EL (cell line): Measurements from ENCODE around the gene PGLYRP2.
"Not testable (repeated sequence)": the region's sequence is repeated elsewhere in the genome, so short reads cannot be mapped to it uniquely, and the experiment has no call there.

Experiments
- DNase-seq: peaks from one replicate; pipeline ENCODE4 v3.0.0-alpha.2; 2016

PGLYRP2 gene, protein sequence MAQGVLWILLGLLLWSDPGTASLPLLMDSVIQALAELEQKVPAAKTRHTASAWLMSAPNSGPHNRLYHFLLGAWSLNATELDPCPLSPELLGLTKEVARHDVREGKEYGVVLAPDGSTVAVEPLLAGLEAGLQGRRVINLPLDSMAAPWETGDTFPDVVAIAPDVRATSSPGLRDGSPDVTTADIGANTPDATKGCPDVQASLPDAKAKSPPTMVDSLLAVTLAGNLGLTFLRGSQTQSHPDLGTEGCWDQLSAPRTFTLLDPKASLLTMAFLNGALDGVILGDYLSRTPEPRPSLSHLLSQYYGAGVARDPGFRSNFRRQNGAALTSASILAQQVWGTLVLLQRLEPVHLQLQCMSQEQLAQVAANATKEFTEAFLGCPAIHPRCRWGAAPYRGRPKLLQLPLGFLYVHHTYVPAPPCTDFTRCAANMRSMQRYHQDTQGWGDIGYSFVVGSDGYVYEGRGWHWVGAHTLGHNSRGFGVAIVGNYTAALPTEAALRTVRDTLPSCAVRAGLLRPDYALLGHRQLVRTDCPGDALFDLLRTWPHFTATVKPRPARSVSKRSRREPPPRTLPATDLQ

DNA sequence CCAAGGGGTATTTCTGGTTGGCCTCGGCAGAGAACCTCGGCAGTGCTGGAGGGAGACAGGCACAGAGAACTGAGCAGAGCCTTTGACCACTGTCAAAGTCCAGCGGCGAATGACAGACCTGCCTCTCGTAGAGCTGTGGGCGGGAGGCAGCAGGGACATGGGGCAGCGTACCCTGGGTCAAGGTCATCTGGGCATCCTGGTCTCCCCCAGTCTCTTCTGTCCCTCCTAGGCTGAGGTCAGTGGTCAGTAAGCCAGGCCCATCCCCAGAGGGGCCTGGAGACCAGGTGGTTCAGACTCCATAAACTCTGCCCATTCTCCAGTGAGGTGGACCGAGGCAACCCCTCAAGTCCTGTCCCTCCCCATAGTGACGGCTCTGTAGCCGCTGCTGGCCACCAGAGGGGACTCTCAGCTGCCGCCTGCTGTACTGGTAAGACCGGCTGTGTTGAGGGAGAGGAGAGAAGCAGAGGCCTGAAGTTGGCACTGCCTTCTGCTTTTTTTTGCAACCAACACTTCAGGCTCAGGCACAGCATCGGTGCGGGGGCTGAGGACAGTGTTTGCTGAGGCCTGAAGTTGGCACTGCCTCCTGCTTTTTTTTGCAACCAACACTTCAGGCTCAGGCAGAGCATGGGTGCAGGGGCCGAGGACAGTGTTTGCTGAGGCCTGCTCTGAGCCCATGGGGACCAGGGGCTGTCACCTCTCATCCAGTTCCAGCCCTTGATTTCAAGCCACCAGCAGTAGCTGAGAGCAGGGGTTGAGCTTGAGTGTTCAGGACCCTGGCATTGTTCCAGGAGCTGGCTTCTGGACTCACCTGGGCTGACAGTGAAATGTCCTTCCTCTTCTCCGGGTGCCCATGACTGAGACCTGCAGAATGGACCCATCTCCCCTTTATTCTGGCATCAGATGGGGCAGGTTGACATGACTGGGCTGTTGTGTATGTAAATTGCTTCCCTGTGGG is at the start of gene PGLYRP2:
PGLYRP2 (minus strand) TSS at position 111 of the 955 bp plus-strand sequence. CDS start 130 bp downstream, outside the sequence.
- no peak for DNase-seq

DNA sequence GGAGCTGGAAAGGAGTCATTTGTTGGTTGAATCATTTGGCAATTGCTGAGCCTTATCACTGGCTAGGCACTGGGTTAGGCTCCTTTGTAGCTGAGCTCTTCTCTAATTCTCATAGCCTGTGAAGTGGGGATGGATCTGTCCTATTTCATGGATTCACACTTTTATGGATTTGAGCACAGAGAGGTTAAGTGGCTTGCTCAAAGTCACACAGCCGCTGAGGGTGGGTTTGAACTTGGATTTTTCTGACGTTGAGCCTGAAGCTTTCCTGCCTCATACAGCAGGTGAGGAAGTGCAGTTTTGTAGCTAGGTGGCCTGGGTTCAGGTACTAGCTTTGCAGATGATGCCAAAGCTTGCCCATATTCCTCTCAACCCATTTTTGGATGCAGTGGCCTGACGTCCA is 48.4 kb upstream of the PGLYRP2 start:
- DNase-seq, result no peak

DNA sequence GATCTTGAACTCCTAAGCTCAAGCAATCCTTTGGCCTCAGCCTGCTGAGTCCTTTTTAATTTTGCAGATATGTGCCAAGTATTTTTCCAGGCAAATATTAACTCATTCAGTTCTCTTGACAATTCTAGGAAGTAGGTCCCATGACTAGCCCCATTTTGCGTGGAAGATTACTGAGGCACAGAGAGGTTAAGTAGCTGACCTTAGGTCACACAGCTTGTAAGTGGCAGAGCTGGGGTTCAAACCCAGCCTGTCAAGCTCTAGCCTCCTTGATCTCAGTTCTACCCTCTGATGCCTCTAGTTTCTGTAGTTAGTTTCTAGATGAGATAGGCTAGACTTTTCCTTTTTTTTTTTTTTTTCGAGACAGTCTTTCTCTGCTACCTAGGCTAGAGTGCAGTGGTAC is 47.1 kb upstream of the PGLYRP2 start:
- no peak for DNase-seq

DNA sequence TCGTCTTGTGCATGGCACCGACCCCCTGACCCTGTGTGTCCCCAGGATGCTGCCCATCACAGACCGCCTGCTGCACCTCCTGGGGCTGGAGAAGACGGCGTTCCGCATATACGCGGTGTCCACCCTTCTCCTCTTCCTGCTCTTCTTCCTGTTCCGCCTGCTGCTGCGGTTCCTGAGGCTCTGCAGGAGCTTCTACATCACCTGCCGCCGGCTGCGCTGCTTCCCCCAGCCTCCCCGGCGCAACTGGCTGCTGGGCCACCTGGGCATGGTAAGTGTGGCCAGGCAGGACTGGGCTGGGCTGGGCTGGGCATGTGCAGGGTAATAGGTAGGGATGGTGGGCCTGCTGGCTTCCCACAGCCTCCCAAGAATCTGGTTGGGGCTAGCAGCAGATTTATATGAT is 46.0 kb upstream of the PGLYRP2 start:
- no peak for DNase-seq

DNA sequence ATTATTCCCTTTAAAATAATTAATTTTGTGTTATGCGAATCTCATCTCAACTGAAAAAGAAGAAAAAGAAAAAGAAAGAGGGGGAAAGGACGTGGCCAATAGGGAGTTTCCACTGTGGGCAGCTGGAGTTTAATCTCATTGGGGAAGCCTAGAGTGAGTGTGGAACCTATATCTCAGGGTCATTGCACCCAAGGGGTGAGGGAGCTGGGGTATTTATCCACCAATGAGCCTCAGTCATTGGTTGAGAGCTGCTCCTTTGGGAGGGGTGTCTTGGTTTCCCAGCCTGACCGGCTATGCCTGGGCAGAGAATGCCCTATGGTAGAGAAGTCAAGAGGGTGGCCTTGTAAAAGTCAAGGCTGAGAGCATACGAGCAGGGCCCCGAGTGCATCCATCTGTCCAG is 45.5 kb upstream of the PGLYRP2 start:
- no peak for DNase-seq

DNA sequence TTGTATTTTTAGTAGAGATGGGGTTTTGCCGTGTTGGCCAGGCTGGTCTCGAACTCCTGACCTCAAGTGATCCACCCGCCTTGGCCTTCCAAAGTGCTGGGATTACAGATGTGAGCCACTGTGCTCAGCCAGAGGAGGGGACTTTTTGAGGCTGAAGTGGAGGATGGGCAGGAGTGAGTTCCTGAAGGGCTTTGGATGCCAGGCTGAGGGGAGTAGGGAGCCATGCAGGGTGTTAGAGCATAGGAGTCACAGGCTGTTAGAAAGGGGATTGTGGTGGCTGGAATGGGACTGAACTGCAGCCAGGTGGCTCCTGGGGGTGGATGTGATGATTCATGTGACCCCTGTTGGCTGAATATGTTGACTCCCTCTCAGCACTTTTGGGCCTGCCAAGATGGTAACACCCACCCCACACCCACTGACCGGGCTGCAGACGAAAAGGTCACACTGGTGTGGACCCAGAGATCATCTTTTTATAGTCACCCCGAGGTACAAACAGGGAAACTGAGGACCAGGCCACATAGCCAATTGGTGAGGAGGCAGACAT is 40.2 kb upstream of the PGLYRP2 start:
- no peak for DNase-seq

DNA sequence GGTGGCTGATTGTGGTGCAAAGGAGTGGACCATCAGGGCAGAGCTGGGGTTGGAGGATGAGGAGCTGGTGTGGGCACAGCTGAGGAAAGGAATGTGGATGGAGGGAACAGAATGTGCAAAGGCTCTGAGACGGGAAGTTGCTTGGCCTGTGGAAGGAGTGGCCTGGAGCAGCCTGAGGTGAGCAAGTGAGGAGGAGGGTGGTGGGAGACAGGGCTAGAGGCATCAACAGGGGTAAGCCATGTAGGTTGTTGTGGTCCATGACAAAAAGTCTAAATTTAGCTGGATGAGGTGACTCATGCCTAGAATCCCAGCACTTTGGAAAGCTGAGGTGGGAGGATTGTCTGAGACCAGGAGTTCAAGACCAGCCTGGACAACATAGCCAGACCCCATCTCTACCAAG is 38.5 kb upstream of the PGLYRP2 start:
- DNase-seq, result no peak

DNA sequence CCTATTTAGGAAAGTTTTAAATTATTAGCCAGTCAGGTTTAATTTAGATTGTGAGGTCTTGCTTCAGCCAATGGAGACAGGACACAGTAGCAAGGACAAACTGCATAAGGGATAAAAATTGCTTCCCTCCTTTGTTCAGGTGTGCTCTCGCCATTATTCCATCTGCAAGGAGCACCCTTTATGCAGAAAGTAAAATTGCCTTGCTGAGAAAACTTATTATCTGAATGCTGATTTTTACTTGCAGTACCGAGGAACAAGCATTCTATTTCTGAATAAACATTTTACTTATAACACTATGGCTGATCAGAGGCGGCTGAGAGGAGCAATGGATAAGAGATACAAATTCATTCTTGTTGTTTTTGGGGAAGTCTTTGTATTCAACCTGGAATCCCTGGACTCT is 37.1 kb upstream of the PGLYRP2 start:
- DNase-seq, result no peak

DNA sequence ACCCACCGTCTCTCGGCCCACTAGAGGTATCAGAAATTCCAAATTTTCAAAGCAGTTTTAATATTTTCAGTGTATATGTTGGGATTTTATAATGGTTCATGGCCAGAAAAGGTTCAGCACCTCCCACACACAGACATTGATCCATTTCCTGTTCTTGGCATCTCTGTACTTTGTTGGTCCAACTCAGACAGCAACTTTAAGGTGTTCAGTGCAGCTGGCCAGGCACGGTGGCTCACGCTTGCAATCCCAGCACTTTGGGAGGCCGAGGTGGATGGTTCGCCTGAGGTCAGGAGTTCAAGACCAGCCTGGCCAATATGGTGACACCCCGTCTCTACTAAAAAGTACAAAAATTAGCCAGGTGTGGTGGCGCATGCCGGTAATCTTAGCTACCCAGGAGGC is 35.9 kb upstream of the PGLYRP2 start:
- DNase-seq, result not testable (repeated sequence)

DNA sequence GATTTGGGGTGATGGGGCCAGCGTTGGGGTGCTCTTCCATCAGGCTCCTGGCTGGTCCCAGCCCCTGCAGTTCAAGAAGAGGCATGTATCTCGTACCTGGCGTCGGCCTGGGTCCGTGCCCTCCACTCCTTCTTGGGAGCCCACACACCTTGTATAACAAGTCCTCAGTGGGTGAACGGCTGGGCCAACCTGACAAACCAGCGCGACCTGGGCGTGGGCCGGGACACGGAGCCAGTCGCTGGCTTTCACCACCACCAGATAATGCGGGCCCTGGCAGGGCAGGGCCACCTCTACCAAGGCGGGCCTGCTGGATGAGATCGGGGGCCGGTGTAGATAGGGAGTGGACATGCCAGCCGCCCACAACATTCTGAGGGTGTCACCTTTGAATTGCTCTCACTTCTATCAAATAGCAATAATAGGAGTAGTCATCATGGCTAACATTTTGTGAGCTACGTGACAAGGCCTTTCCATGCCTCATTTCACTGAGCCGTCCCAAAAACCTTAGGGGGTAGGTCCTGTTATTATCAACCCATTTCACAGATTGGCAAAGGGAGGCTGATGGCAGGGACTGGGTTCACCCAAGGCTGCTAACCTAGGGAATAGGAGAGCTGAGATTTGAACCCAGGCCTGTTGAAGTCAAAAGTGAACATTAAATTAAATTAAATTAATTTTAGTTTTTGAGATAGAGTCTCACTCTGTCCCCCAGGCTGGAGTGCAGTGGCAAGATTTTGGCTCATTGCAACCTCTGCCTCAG is 32.5 kb upstream of the PGLYRP2 start:
- no peak for DNase-seq

DNA sequence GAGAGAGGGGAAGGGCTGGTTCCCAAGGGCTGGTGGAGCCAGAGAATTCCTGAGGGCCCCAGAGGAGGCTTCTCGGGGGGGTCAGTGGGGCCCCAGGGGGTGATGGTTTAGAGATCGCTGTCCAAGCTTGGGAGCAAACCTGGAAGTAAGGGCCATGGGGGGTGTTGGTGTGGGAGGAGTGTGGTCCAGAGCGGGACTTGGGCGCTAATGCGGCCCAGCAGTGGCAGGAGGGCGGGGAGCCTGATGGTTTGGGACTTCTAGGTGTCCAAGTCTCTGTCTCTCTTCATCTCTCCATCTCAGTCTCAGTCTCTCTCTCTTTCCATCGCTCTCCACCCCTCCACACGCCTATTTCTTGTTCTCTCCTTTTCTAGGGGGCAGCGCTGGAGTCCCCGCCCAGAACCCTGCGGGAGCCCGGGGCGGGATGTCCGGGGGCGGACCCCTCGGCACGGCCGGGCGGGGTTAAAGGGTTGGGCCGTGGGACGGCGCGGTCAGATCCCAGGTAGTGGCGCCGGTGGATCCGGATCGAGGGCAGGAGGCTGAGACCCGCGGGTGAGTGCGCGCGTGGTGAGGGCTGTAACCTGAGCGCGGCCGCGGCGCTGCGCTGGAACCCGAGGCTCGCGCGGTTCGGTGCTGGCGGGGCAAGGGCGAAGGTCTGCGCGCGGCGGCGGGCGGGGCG is 28.9 kb upstream of the PGLYRP2 start, which contains the start of gene CYP4F22:
CYP4F22 (plus strand) TSS at position 491 of the 676 bp plus-strand sequence. CDS start 16,812 bp downstream, outside the sequence.
- no peak for DNase-seq

DNA sequence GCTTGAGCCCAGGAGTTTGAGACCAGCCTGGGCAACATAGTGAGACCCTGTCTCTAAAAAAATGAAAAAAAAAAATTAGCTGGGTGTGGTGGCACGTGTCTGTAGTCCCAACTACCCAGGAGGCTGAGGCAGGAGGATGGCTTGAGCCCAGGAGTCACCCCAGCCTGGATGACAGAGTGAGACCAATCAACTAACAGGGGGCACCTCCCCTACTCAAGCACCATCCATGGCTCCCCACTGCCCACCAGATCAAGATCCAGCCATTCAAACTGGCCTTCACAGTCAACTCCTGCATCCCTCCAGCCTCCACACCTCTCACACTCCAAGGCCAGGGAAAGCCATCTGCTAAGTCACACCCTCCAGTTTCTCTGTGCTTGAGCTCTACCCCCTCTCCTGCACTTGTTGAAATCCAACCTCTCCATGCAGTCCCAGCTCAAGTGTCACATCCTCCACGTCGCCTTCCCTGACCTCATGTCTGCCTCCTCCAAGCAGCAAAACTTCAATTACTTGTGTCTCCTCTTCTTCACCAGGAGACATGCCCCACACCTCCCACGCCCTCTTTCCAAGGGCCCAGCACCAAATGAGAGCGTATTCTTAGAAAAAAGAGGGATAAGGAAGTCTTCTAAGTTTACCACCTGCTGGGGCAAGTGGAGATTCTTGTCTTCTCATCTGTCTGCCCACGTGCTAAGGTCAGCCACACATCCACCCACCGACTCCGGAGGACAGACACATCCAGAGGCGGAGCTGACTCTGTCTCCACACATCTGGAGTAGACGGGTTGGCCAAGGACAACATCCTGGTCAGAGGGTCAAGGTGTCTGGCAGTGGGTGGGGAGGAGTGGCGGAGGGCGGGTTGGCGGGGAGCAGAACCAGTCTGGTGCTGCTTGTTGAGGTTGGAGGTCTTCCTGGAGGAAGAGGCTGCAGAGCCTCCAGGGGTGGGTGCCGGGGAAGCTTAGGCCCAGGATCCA is 28.1 kb upstream of the PGLYRP2 start:
- DNase-seq, result no peak

DNA sequence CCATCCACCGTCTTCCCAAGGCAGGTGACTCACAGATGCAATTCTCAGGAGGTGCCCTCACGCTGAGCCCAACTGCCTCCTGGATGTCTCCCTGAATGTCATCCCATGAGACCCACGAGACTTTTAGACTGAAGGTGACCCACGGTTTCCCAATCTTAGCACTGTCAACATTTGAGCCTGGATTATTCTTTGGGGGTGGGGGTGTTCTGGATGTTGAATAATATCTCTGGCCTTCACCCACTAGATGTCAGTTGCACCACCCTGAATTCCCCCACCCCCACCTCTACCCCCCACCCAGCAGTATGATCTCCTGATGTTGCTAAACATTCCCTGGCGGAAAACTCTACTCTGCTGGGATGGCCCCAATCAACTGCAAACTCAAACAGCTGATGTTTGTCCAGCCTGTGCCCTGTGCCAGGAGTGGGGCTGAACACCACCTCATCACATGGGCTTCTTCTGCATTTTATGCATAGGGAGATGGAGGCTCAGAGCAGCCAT is 26.8 kb upstream of the PGLYRP2 start:
- no peak for DNase-seq

DNA sequence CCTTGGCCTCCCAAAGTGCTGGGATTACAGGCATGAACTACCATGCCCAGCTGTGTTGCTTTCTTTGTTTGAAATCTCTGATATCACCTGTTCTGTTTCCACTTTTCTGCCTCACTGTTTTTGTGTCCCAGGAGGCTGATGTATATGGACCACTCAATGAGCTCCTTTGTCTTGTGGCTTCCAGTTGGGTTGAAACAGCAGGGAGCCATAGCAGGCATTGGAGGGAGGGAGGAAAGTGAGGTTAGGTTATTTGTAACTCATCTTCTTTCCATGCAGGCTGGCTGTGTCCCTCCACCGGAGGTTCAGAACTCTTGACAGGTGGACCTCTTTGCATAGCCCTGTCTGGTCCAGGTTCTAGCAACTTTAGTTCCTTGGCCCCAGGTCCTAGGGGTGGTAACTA is 23.0 kb upstream of the PGLYRP2 start:
- DNase-seq, result no peak

DNA sequence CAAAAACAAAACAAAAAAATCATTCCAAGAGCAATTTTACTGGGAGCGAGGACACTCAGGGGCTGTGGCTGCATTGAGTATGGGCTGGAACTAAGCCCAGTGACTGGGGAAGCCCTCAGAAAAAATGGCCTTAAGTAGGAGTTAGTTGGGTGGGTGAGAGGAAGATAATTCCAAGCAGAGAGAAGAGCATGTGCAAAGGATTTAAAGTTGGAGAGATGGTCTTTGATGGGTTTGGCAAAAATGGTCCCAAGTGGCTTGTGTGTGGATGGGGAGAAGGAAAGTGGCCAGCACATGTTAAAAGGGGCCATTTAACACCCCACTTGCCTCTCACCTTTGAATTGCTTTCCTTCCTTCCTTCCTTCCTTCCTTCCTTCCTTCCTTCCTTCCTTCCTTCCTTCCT is 22.3 kb upstream of the PGLYRP2 start:
- DNase-seq, result no peak

DNA sequence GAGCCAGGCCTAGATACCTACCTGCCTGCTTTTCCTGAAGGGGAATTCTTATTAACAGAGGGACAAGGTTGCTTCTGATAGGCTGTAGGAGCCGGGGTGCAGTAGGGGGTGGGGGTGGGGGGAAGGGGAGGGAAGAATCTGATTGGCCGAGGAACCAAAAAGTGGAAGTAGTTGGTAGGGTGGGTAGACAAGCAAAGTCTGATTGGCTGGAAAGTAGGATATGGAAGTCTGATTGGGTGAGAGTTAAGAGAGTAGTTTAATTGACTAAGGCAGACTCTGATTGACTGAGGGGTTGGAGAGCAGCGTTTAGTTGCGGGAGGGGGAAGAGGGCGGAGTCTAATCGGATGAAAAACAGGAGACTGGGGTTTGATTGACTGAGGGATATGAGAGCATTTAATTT is 19.6 kb upstream of the PGLYRP2 start:
- no peak for DNase-seq

DNA sequence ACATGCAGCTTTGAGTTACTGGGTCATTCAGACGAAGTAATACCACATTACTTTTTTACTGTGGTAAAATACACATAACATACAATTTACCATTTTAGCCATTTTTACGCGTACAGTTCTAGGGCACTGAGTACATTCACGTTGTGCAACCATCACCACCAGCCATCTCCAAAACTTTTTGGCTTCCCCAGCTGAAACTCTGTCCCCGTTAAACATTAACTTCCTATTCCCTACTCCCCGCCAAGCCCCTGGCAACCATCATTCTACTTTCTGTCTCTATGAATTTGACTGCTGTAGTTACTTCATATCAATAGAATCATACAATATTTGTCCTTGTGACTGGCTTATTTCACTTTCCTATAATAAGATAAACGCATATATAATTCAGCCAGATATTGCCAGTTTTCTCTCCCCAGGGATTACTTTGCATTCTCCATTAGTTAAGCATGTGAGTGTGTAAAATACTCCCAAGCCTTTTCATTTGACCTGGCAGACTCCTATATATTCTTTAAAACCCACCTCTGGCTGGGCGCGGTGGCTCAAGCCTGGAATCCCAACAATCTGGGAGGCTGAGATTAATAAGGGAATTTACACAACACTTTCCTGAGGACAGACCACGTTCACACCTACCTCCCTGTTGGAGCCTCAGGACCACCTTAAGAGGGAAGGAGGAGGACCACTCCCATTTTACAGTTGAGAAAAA is 19.0 kb upstream of the PGLYRP2 start:
- DNase-seq, result no peak

DNA sequence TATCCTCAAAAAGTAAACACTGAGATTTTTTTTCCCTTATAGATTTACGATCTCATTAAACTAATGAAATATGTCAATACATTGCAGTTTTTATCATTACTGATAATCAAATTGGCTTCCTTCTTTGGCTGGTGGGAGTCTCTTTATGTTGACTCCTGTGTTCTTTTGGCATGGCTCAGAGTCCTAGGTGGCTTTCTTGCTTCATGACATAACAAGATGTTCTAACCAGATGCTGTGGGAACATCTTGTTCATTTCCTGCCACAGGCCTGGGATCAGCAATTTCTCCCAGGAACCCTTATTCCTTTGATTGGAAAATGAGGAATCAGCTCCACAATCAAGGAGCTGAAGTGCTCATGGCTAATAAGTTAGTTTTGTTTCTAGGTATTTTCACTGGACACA is 15.8 kb upstream of the PGLYRP2 start:
- no peak for DNase-seq

DNA sequence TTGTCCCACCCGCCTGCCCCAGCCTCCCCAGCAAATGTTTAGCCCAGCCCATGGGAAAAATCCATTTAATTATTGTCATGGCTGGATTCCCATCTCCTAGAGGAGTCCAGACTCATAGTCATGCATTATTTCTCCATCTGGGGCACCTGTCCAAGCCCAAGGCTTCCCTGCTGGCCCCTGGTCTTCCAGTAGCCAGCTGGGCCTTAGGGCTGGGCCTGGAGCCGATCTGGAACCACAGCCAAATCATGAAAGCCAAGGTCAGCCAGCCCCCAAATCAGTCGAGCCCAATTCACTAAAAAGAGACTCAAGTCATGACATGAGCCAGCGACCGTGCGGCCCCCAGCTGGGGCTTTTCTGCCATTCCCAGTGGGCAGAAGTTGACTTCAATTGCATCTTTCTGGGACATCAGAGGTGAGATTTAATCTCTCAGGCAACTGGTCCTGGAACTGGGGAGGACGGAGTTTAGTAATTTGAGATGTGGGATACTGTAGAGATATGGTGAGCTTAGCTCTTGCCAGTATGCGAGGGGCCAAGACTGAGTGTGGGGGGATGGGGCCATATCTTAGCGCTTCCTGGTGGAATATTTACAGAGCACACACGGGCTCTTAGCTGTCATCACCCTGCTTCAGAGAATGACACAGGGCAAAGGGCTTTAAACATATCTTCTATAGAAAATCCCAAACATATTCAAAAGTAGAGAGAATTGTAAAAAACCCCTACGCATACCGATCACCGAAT is 9.4 kb upstream of the PGLYRP2 start:
- no peak for DNase-seq
